T-helper 2 cell (primary cell): ENCODE measurements around the gene SLC6A18.
"Not testable (repeated sequence)": the region's sequence is repeated elsewhere in the genome, so short reads cannot be mapped to it uniquely, and the experiment has no call there.

Experiments used
- DNase-seq, 5 experiments: peaks; one replicate each; pipeline versions ENCODE4 v3.0.0 to v3.0.0-alpha.2; 2012 to 2022

Gene SLC6A18

GRCh38 chr5:1216918-1217295, 8.3 kb upstream of the SLC6A18 start:
- DNase-seq = no peak

DNA sequence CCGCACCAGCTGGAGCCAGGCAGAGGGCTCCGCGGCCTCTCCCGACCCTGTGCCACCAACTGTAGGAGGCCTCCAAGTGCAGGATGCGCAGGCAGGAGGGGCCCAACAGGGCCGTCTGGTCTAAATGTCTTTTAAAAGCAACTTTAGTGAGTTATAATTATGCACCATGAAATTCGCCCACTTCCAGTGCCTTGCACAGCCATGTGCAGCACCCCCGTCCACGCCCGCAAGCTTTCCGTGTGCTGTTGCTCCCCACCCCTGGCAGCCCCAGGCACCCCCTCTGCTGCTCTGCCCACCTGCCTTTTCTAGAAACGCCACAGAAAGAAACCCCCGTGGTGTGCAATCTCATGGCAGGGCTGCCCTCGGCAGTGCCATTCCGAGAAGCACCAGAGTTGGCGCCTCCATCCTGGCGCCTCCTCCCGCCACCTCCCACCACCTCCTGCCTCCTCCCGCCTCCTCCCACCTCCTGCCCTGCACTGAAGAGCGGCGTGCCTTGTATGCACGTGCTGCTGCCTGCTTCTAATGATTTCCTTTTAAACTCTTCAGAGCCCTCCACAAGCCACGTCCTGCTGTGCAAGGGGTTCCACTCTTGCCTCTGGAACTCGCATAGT, 7.5 kb upstream of the SLC6A18 start:
- DNase-seq = no peak

GRCh38 chr5:1218351-1219080, 6.7 kb upstream of the SLC6A18 start:
- no peak for DNase-seq

- no peak for DNase-seq
Observed at GRCh38 chr5:1219098-1219767, 5.9 kb upstream of the SLC6A18 start.

- DNase-seq = no peak
Observed at GRCh38 chr5:1219768-1220100, 5.4 kb upstream of the SLC6A18 start.

GRCh38 chr5:1220351-1220750, 4.8 kb upstream of the SLC6A18 start:
- DNase-seq = no peak

DNA sequence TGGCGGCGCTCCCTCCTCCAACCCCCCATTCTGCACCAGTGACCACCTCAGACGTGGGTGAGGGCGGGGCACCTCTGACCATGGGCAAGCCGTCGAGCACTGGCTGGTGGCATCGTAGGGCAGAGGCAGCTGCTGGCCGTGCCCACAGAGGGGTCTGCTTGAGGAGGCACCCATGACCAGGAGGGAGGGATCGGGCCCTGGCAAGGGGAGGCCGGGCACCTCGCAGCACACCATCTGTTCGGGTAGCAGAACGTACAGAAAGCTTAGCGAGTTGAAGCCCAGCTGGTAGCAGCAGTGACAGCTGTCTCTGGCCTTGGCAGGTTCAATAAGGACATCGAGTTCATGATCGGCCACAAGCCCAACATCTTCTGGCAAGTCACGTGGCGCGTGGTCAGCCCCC, 4.3 kb upstream of the SLC6A18 start:
- no peak for DNase-seq

DNA sequence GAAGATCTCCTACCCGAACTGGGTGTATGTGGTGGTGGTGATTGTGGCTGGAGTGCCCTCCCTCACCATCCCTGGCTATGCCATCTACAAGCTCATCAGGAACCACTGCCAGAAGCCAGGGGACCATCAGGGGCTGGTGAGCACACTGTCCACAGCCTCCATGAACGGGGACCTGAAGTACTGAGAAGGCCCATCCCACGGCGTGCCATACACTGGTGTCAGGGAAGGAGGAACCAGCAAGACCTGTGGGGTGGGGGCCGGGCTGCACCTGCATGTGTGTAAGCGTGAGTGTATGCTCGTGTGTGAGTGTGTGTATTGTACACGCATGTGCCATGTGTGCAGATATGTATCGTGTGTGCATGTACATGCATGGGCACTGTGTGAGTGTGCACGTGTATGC, 3.5 kb upstream of the SLC6A18 start:
- no peak for DNase-seq

DNA sequence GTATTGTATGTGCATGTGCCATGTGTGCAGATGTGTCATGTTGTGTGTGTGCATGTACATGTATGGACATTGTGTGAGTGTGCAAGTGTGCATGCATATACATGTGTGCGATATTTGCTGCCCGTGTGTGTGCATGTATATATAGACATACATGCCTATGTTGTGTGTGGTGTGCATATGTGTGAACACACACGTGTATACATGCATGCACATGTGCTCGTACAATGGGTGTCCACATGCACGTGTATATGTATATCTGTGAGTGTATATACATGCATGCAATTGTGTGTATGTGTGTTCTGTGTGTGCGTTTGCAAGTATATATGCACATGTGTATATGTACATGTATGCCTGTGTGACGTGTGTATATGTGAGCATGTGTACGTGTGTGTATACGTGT, 3.0 kb upstream of the SLC6A18 start:
- no peak for DNase-seq

DNA sequence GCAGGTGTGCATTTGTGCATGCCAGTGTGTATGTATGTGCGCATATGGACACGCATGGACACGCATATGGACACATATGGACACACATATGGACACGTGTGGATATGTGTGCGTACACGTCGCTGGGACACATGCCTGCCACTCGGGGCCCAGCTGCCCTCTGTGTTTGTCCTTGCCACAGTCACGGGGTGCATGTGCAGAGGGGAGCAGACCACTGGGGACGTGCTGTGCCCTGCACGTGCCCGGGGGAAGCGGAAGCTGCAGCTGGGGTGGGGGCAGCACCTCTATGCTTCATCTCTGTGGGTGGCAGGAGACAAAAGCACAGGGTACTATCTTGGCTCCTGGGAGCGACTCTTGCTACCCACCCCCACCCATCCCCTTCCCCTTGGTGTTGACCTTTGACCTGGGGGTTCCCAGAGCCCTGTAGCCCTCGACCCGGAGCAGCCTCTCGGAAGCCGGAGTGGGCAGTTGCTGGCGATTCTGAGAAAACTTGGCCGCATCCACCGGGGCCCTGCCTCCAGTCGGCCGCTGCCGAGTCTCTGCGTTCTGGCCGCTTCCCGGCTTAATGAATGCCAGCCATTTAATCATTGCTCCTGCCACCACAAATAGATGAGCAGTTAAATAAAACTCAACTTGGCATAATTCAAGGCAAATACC, 2.4 kb upstream of the SLC6A18 start:
- DNase-seq = no peak

DNA sequence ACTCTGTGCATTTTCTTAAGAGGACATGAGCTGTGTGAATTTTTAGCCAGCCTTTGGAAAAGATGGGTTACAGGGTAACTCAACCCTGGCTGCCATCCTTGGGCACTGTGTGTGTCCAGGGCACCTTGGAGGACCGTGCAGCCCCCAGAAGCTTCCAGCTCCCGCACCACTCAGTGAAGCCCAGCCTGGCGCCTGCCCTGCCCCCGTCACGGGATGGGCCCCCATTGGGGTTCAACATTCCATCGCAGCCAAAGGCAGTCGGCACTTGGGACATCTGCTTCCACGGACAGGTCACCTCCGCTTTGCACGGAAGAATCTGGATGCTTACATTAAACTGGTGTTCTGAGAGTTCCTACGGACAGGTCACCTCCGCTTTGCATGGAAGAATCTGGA, 1.9 kb upstream of the SLC6A18 start:
- no peak for DNase-seq

DNA sequence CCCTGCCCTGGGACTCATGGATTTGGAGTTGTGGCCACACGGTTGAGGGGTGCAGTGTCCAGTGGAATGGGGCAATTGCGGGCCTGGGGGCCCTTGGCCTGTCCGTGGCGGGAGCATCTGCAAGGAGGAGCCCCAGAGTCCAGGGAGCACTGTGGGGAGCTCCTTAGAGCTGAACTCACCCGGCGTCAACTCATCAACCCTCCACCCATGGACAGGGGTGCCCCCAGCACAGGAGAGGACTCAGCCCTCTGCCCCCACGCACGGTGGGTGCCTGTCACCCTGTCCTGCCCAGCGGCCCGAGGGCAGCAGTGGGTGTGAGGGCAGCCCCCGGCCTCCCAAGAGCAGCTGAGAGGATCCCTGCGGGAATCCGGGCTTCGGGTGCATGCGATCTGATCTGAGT, 550 bp upstream of the SLC6A18 start:
- no peak for DNase-seq

GRCh38 chr5:1226231-1226630, 1.1 kb downstream of the SLC6A18 start:
- no peak for DNase-seq

DNA sequence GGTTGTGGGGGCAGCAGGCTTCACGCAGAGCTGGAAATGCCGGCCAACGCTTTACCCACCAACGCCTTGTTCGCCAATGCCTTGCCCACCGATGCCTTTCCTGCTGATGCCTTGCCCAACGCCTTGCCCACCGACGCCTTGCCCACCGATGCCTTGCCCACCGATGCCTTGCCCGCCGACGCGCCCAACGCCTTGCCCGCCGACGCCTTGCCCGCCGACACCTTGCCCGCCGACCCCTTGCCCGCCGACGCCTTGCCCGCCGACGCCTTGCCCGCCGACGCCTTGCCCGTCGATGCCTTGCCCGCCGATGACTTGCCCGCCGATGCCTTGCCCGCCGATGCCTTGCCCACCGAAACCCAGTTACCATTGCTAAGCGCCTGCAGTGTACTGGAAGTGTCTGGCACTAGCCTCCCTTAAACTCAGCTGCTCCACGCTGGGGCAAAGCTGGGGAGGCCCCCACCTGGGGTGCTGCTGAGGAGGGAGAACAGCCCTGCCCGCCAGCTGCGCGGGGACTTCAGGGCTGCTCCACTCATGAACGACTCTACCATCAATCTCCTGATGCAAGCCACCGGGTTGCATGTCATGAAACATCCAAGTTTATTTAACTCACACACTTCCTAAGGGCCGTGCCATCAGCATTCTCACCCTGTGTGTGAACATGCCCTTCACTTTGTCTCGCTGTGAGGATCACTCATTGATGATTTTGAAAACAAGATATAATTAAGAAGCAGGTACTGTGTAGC, 1.8 kb downstream of the SLC6A18 start:
- DNase-seq = no peak

- DNase-seq = no peak
Observed at GRCh38 chr5:1227667-1228066, 2.5 kb downstream of the SLC6A18 start.

- DNase-seq = no peak
Observed at GRCh38 chr5:1228120-1228519, 2.9 kb downstream of the SLC6A18 start.

DNA sequence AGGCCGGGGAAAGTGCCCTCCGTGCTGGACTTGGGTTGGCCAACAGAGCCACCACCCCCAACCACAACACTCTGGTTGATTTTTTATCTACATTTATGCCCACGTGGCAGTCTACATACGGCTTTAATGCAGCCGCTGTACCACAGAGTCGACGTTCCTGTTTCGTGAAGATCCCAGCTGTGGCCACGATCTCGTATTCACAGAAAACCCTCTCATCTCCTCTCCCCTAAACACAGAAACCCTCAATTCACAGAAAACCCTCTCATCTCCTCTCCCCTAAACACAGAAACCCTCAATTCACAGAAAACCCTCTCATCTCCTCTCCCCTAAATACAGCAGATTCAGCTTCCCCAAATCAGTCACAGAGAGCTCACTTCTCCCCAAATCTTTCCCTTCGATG, 3.8 kb downstream of the SLC6A18 start:
- DNase-seq = not testable (repeated sequence)

GRCh38 chr5:1229822-1230221, 4.6 kb downstream of the SLC6A18 start:
- no peak for DNase-seq

- DNase-seq = no peak
Observed at GRCh38 chr5:1230551-1230950, 5.4 kb downstream of the SLC6A18 start.

GRCh38 chr5:1231354-1231905, 6.2 kb downstream of the SLC6A18 start:
- no peak for DNase-seq

DNA sequence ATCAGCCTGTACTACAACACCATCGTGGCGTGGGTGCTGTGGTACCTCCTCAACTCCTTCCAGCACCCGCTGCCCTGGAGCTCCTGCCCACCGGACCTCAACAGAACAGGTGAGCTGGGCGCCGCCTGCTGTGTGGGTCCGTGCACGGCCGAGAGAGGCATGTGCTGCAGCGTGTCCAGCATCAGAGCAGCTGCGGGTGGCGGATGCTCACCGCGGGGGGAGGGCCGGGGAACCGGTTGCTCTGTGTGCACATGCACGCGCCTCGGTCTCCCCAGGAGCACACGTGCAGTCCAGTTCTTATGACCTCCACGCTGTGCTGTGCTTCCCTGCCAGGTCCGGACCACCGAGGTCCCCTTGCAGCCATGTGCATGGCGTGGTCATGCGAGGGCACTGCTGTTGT, 7.6 kb downstream of the SLC6A18 start:
- no peak for DNase-seq

GRCh38 chr5:1235379-1235778, 10.2 kb downstream of the SLC6A18 start:
- no peak for DNase-seq

DNA sequence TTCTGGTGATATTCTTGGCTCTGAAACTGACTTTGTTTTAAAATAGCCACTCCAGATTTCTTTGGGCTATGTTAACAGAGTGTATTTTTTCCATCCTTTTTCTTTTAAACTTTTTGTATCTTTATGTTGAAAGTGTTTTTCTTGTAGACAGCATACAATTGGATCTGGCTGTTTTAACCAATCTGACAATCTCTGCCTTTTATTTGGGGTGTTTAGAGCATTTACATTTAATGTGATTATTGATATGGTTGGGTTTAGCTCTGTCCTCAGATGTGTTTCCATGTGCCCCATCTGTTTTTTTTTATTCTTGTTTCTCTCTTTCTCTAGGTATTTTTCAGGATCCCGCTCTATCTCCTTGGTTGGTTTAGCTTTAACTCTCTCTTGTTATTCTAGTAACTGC, 10.7 kb downstream of the SLC6A18 start:
- DNase-seq = no peak
